HG02759 (cell line): ENCODE data around the gene CCNI2.
"Not testable (repeated sequence)": the region's sequence is repeated elsewhere in the genome, so short reads cannot be mapped to it uniquely, and the experiment has no call there.

Experiments
- ATAC-seq: cut with Tn5 transposase; IDR thresholded peaks from one replicate; pipeline ENCODE4 v1.9.1; 2021; ENCODE audit warnings: mild to moderate bottlenecking, moderate library complexity; ENCODE audit not compliant: unreplicated experiment

CCNI2 gene

GRCh38 chr5:132779961-132780360, 32.7 kb downstream of the CCNI2 start:
- ATAC-seq: no peak

- ATAC-seq: no peak
Measured at GRCh38 chr5:132780577-132780976, 33.4 kb downstream of the CCNI2 start.

GRCh38 chr5:132781029-132781428, 33.8 kb downstream of the CCNI2 start:
- no peak for ATAC-seq

GRCh38 chr5:132782101-132782500, 34.9 kb downstream of the CCNI2 start:
- ATAC-seq: no peak

GRCh38 chr5:132785365-132785764, 38.1 kb downstream of the CCNI2 start:
- ATAC-seq: no peak

GRCh38 chr5:132785864-132786263, 38.6 kb downstream of the CCNI2 start:
- no peak for ATAC-seq

GRCh38 chr5:132787076-132787475, 39.9 kb downstream of the CCNI2 start:
- ATAC-seq: no peak

GRCh38 chr5:132788508-132788907, 41.3 kb downstream of the CCNI2 start:
- no peak for ATAC-seq

- no peak for ATAC-seq
Measured at GRCh38 chr5:132788990-132789886, 42.0 kb downstream of the CCNI2 start.

GRCh38 chr5:132790201-132790865, 43.1 kb downstream of the CCNI2 start:
- no peak for ATAC-seq

GRCh38 chr5:132791026-132791425, 43.8 kb downstream of the CCNI2 start:
- ATAC-seq: no peak

- no peak for ATAC-seq
Measured at GRCh38 chr5:132797651-132798050, 50.4 kb downstream of the CCNI2 start.

GRCh38 chr5:132799392-132799791, 52.2 kb downstream of the CCNI2 start:
- ATAC-seq: no peak

GRCh38 chr5:132800545-132800944, 53.3 kb downstream of the CCNI2 start:
- no peak for ATAC-seq

- no peak for ATAC-seq
Measured at GRCh38 chr5:132802044-132802684, 54.9 kb downstream of the CCNI2 start.

- not testable (repeated sequence) for ATAC-seq
Measured at GRCh38 chr5:132802685-132803066, 55.5 kb downstream of the CCNI2 start.
